Stimulated activated CD4-positive, alpha-beta T cell treated with anti-CD3 and anti-CD28 coated beads, Interleukin-1b, Interleukin-23, amount 100 ng/mL, for 1 hour (primary cell): ENCODE data around the gene BTG2.
"Not testable (repeated sequence)": the region's sequence is repeated elsewhere in the genome, so short reads cannot be mapped to it uniquely, and the experiment has no call there.

ENCODE experiments used
- DNase-seq, 2 donors: peaks; one replicate each; pipeline ENCODE4 v3.0.0-alpha.2; 2020; ENCODE audit warnings: low read depth in 2 of 2

Gene BTG2, protein sequence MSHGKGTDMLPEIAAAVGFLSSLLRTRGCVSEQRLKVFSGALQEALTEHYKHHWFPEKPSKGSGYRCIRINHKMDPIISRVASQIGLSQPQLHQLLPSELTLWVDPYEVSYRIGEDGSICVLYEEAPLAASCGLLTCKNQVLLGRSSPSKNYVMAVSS

DNA sequence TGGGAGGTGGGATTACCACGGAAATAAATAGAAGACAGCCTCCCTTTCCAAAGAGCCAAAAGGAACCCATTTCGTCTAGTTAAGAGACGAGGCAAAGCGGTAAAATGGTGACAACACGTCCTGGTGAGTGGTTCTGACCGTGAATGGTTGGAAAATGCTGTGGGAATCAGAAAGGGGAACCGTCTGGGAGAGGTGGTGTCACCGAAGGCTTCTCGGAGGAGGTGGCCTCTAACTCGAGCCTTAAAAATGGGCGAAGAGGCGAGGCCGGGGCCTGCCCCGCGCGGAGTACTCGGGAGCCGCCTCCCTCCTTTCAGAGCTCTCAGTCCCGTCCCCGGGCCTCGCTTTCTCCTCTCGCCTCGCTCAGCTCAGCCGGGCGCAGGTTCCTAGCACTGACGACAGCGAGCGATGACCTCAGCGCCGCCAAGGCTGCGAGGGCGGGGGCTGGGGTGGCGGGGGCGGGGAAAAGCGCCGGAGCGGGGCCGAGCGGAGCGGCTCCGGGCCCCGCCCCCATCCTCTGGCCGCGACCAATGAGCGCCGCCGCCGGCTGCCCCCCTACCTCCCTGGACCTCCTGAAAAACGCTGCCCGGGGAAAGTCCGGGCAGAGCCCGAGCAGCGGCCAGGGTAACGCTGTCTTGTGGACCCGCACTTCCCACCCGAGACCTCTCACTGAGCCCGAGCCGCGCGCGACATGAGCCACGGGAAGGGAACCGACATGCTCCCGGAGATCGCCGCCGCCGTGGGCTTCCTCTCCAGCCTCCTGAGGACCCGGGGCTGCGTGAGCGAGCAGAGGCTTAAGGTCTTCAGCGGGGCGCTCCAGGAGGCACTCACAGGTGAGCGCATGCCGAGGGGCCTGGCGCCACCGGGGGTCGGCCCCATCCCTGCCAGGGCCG is at the start of gene BTG2:
BTG2 (plus strand) TSS at position 601 of the 890 bp plus-strand sequence; CDS start at position 689, 88 bp downstream.
- DNase-seq, result peak; percentile 74 to 88

DNA sequence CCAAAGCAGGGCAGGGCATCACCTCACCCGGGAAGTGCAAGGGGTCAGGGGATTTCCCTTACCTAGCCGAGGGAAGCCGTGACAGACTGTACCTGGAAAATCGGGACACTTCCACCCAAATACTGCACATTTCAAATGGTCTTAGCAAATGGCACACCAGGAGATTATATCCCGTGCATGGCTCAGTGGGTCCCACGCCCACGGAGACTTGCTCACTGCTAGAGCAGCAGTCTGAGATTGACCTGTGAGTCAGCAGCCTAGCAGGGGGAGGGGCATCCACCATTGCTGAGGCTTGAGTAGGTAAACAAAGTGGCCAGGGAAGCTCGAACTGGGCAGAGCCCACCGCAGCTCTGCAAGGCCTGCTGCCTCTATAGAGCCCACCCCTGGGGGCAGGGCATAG is 48.7 kb upstream of the BTG2 start:
- not testable (repeated sequence) for DNase-seq

DNA sequence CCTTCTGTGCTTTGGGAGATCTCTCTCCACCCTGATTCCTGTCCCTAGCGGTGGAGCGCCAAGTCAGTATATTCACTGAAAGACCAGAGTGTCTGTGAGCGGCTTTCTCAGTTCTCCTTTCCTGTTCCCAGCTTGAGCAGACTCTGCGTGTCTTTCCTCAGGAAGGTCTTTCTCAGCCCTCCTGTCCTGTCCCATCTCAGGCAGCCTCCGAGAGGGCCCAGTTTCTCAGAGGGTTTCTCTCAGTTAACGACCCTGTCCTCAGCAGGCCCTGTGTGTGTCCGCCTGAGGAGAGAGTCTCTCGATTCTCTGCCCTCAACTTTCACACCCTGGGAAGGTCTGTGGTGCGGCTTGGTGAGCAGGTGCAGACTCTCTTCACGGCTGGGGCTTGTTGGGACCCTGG is 41.8 kb upstream of the BTG2 start:
- no peak for DNase-seq

DNA sequence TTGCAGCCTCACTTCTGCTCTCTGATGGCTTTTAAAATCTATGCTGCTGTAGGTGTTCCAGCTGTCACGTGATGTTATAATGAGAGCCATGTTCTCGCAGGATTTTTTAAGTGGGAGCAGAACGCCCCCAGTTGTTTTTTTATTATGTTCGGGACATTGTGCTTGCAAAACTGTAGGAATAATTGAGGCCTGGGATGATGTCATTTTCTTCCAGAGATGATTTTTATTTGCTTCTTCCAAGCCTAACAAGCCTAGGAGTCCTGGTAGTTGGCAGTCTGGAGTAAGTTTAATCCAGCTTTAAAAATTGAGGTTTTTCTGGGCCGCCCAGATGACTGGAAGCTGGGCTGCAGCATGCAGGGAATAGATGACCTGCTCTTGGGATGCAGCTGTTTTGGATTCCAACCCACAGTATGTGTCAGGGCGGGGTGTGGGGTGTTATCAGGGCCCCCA is 41.2 kb upstream of the BTG2 start:
- no peak for DNase-seq

DNA sequence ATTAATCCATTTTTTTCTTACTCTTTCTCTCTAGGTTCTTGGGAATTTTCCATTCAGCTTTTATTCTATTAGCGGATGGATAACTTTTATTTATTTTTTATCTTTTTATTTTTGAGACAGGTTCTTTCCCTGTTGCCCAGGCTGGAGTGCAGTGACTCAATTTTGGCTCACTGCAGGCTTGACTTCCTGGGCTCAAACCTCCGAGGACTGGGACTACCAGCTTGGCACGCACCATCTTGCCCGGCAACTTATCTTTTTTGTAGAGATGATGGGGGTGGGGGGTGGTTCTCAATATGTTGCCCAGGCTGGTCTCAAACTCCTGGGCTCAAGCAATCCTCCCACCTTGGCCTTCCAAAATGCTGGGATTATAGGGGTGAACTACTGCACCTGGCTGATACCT is 39.8 kb upstream of the BTG2 start:
- no peak for DNase-seq

DNA sequence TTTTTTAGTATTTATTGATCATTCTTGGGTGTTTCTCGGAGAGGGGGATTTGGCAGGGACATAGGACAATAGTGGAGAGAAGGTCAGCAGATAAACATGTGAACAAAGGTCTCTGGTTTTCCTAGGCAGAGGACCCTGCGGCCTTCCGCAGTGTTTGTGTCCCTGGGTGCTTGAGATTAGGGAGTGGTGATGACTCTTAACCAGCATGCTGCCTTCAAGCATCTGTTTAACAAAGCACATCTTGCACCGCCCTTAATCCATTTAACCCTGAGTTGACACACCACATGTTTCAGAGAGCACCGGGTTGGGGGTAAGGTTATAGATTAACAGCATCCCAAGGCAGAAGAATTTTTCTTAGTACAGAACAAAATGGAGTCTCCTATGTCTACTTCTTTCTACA is 39.2 kb upstream of the BTG2 start:
- not testable (repeated sequence) for DNase-seq

DNA sequence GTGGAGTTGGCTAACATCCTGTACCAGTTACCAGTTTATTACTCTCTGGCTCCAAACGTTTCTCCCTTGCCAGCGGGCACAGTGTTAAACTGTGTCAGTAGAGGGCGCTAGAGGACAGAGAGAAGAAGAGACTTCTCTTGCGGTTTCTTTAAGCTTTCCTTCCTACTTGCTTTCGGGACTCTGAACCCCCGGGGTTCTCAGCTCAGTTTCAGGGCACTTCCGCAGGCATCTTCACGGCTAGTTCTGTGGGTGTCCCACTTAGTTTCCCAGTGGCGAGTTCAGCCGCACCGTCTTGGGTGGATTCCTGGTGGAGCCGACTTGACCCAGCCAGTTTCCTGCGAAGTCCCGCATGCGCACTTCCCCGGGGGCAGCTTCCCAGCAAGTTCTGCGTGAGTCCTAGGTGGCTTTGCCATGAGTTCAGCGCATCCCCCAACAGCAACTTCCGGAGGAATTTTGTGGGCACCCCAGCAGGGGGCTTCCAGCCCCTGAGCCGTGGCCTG is 37.9 kb upstream of the BTG2 start:
- peak; percentile 46 to 64 for DNase-seq

DNA sequence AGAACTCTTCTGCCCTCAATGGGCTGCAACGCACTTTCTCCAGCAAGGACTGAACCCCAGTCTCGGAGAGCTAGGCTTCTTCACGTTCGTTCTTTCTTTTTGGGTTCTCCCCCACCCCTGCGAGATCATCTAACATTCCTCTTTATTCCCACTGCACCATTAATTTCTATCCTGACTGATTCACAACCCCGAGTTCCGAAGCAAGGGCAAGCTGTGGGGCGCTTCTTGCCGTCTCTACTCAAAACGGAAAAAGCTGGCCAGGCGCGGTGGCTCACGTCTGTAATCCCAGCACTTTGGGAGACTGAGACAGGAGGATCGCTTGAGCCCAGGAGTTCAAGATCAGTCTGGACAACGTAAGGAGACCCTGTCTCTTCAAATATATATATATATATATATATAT is 37.4 kb upstream of the BTG2 start:
- DNase-seq, result no peak

DNA sequence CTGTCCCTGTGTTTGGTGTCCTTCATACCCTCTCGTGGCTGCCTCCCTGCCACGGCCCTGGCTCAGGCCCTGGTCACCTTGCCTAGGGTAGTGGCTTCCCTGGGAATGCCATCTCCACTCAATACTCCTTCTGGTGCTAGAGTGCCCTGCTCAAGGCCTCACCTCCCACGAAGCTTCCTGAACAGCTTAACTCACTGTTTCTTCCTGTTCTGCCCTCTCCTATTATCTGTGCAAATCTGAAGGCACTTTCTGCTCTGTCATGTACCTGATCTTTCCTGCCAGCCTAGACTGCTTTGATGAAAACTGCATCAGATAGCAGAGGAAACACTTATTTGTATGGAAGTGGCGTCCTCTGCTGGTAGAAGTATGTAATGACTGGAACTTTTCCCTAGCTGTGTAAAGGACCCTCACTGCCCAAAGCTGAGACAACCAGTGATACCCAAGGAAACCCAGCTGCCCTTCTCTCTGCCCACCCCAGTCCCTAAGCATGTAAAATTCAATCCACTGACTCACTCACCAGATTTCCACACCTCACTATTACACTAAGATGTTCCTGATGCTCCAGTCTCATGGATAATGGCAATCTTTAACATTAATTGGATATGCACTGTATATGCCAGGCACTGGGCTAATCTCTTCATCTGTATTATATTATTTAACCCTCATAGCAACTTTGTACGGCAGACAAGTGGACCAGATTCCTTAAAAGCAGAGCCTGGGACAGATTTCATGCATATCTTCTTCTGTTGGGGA is 36.2 kb upstream of the BTG2 start:
- DNase-seq, result no peak

DNA sequence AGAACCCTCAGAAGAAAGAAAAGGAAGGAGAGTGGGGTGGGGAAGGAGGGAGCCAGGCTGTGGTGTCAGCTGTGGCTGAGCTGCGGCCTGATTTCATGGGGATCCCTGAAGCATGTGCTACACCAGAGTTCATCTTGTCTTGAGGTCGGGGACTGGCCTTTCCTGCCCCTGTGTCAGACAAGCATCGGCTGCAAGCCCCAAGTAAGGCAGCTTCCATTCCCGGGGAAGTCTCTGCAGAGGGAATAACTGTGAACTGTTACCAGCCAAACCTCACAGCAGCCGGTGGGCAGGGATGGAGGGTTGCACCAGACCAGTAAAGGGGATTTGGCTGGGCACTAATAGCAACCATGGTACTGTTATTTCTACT is 35.7 kb upstream of the BTG2 start:
- DNase-seq, result no peak

DNA sequence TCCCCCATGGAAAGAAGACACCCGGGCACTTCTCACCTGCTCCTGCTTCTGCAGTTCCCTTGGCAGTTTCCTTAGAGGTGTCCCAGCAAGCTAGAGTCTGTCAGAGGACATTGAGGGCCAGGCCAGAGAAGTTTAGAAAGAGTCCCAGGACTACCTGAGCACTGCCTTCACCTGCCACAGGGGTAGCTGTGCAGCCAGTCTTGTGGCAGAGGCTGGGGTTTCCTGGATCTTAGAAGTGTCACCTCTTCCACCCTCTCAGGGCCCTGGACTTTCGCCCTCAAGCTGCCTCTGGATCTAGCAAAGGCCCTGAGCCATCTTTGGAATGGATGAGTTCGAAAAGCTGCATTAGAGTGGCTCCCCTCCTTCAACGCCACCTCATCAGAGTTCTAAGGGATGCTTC is 34.9 kb upstream of the BTG2 start:
- no peak for DNase-seq

DNA sequence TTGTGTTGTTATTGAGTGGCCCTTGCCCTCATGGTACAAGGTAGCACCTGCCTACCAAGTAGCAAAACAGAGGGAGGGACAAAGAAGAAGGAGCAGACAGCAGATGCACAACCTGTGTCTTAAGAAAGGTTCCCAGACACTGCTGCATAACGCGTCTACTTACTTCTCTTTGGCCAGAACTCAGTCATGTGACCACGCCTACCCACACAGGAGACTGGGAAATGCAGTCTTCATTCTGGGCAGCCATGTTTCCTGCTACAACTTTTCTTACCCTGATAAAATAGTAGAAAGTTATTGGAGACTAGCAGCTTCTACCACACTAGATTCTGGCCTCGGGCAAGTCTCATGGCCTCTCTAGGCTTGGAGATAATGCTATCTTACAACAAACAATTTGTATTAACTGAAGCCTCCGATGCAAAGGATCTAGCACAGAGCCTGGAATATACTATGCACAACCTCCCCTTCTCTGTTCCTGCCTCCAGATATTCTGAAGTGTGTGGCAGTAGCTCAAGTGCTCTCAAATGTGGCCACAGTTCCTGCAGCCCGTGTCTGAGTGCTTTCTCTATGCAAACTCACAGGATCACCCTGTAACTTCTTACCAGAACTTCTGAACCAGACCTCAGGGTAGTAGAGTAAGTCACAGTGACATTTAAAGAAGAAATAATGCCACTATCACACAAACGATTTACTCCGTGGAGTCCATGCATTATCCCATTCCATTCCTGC is 34.1 kb upstream of the BTG2 start:
- peak in 1 of 2 donors; percentile 45 for DNase-seq

DNA sequence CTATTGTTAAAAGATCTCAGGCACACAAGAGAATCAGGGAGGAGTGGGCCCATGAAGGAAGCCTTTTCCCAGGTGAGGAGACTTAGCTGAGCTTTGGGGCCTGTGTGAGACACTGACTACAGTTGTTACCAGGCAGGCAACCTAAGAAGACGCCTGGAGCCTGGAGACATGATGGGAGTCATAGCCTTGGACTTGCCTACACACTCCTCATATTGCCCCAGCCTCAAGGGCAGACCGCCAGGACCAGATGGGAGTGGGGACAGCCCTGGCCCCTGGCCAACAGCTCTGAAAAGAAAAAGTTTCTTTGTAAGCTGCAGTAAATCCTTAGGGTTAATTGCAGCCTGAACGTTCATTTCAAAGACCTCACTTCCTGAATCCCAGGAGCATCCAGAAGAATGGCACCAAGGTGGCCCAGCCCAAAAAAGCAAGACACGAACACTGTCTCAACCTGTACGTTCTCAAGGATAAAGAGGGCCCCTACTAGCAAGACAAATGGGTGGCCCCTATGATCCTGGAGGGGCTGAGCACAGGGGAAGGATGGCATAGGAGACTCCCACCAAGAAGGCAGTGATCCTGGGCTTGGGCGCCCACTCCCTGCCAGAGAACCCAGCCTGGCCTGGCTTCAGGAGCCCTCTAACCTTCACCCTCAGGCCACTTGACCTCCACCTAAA is 33.2 kb upstream of the BTG2 start:
- no peak for DNase-seq

DNA sequence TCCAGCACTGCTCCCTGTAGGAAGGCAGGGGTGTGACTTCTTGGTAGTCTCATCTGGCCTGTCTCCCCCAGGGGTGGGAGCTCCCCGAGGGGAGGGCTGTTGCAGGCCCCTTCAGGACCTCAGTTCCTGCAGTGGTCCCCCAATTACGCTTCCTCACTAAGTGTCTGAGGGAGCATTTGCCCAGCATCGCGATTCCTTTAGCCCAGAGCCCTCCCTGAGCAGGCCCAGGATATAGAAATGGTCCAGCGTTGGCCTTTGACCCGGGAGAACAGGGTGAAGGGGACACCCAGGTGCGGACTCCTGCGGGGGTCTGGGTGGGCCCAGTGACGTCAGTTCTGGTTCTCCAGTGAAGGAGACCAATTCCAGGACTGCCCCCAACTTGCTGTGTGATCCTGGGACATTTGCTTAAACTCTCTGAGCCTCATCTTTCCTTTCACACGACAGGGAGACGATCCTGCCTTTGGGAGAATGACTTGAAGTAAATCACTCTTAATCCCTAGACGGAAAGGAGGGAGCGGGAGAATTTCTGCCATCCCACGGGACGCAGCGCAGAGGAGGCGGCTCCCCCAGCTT is 32.6 kb upstream of the BTG2 start:
- no peak for DNase-seq

DNA sequence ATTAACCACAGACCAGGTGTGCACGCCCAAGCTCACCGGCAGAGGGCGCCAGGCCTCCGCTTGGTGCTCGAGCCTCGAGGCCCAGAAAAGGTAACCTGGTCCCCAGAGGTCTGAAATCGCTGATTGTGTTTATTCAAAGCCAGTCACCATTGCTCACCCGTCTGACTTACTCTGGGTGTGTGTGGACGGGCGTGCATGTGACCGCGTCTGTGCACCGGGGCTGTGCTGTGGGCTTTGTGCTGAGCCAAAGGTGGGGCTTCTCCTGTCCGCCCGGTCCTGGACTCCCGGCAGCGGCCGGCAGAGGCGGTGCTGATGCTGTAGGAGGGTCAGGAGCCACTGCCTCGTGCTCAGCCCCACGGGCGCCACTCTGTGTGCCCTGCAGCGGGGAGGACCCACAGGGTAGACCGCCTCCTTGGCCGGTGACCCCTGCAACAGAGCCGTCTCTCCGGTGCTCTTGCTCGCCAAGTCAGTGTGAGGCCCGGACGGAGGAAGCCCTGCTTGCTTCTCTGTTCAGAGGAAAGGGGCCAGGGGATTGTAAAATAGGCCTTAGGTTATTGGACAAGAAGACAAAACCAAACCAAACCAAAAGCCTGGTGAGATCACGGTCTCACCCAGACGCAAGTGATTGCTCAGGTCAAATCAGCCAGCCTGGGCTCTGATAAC is 32.0 kb upstream of the BTG2 start:
- DNase-seq, result peak; percentile 81 to 88

DNA sequence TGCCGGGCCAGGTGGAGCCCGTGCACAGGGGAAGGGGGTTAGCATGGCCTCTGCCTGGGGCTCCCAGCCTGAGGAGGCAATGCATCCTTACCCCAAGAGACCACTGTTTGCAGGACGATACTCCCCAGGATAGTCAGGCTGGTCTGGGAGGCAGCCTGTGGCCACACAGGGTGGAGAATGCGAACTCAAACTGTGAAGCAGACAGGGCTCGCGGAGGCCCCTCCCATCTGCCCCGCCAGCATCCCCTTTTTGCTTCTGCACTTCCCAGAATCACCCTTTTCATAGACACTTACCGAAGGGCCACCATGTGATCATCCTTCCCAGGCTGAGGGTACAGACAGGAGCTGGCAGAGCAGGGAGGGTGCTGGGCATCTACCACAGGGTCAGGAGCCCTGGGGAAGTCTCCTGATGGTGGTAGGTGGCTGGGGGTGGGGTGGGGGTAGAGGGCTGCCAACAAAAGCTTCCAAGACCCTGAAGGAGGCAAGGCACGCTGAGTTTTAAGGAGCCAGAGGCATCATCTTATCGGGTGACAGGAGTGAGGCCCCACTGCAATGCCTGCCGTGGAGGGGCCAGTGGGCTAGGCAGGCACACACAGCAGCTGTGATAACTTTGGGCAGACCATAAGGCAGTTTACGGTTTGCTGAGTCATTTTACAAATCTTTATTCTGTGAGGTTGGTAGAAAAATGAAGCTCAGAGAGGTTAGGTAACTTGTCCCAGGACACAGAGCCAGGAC is 31.3 kb upstream of the BTG2 start:
- no peak for DNase-seq

DNA sequence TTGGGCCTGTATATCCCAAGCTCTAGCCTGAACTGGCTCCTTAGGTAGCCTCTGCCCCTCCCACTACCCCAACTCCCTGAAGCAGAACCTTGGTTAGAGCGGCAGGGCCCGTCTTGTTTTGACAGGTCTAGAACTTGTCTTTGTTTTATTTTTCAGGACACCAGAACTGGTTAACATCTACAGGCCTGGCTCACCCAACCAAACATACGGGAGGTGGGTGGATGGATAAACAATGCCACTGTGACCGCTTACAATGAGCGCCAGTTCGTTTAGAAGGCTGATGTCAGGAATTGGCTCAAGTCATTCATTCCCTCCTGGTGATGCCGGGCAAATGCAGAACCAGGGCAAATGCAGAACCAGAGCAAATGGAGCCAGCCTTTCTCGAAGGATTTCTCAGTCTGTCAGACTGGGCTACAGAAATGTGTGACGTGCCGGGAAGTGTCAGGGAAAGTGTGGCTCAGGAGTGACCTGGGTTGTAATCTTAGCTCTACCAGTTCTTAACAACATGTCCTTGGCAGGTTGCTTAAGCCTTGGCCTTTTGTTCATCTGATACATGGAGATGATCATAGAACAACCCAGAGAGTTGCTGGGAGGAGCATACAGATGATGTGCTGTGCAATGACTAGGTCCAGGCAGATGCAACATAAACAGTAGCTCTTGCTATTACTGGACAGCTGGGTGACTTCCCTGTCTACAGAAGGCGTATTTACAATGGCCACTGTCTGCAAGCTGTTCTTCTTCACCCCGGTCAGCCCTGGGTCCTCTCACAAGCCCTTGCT is 30.5 kb upstream of the BTG2 start:
- no peak for DNase-seq

DNA sequence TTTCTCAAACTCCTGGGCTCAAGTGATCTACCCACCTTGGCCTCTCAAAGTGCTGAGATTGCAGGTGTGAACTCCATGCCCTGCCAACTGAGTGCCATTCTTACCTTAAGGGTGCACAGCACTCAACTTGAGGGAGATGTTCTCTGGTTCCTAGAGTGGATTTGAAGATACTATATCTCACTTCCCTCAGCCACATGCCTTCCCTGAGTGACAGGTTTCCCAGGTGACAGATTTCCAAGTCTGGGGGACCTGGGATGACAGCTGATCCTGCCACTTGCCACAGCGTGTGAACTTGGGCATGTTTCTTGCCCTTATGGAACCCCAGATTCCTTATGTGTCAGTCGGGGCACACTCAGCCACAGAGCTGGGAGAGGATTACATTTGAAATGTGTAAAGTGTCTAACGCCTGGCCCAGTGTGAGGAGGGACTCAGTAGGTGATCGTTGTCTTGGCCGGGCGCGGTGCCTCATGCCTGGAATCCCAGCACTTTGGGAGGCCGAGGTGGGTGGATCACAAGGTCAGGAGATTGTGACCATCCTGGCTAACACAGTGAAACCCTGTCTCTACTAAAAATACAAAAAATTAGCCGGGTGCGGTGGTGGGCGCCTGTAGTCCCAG is 29.6 kb upstream of the BTG2 start:
- DNase-seq, result no peak
